HCT116 (cell line): ENCODE results near the gene ZNF804B. TPM values are rescaled to one million over a fixed set of nuclear protein-coding genes. Genes with fewer than 3 reads are reported as not detected.

Experiments
- ATAC-seq: fragments of 200-7000 bp; cut with Tn5 transposase; 2 replicates; pipeline ENCODE4 v1.9.1; 2020; ENCODE audit warnings: mild to moderate bottlenecking, moderate library complexity
- BruUV-seq: library from RNA; stranded (reverse); fragments of 400-500 nt; replicated peaks from 2 replicates; lab custom pipeline; 2021; lab: Mats Ljungman, UMichigan
- CTCF ChIA-PET: fragments of 300-600 bp; sonication (Branson Sonifier 250); formaldehyde crosslinking; loops from one replicate; lab custom pipeline; 2021; ENCODE audit warnings: antibody characterized with exemption; lab: Charles Lee
- POLR2A ChIA-PET: fragments of 300-600, 350-600 bp; sonication (Branson Sonifier 250); formaldehyde crosslinking; loops from one replicate; lab custom pipeline; 2021; ENCODE audit warnings: antibody characterized with exemption; lab: Charles Lee
- RAD21 ChIA-PET, 2 experiments: fragments of 300-600 bp; sonication (Branson Sonifier 250); formaldehyde crosslinking; loops; one replicate each; lab custom pipeline; 2023; ENCODE audit warnings: low total read pairs in 2 of 2; ENCODE audit not compliant: uncharacterized antibody in 2 of 2, unreplicated experiment in 2 of 2, low non-redundant PET in 1 of 2; lab: Charles Lee
- DNase-seq: peaks from one replicate; pipeline ENCODE4 v3.0.0-alpha.2; 2010; ENCODE audit warnings: low read depth, low spot score
- H2AFZ ChIP-seq: fragments of 200-600 bp; shearing (Covaris generic), sonication (generic); 2 replicates; pipeline ENCODE4 v1.6.1; 2017; ENCODE audit warnings: low read depth, mixed run types, mixed read lengths, antibody characterized with exemption, low read length; ENCODE audit not compliant: poor library complexity, severe bottlenecking
- H3K27ac ChIP-seq: 2 replicates; pipeline ENCODE4 v1.5.1; 2012; ENCODE audit warnings: low read depth, low read length
- H3K27me3 ChIP-seq: fragments of 200-600 bp; sonication (generic); 2 replicates; pipeline ENCODE4 v1.6.1; 2016; ENCODE audit warnings: mixed run types, low read length, mixed read lengths; ENCODE audit not compliant: insufficient read depth
- H3K36me3 ChIP-seq, 2 experiments: fragments of 200-500 bp in 1 of 2; fragments of 200-600 bp in 1 of 2; sonication (Bioruptor generic) in 1 of 2; sonication (generic) in 1 of 2; 2 replicates each; pipeline versions ENCODE4 v1.5.1 to v1.6.1; 2014 to 2016; ENCODE audit warnings: low read length in 2 of 2, inconsistent platforms in 1 of 2, mixed read lengths in 1 of 2, mixed run types in 1 of 2; ENCODE audit not compliant: insufficient read depth in 2 of 2, control insufficient read depth in 1 of 2
- H3K4me1 ChIP-seq, 2 experiments: fragments of 200-600 bp in 1 of 2; sonication (generic) in 1 of 2; 2 replicates each; pipeline versions ENCODE4 v1.5.1 to v1.6.1; 2012 to 2017; ENCODE audit warnings: low read length in 2 of 2, inconsistent platforms in 1 of 2, mild to moderate bottlenecking in 1 of 2, mixed read lengths in 1 of 2, mixed run types in 1 of 2, moderate library complexity in 1 of 2; ENCODE audit not compliant: insufficient read depth in 2 of 2, control insufficient read depth in 1 of 2
- H3K4me2 ChIP-seq: fragments of 200-600 bp; sonication (generic); 2 replicates; pipeline ENCODE4 v1.6.1; 2017; ENCODE audit warnings: mixed run types, low read length, mixed read lengths
- H3K4me3 ChIP-seq, 2 experiments: fragments of 200-600 bp in 1 of 2; sonication (generic) in 1 of 2; replicated peaks in 1 of 2; 2 replicates each; pipeline ENCODE4 v1.5.1; 2011 to 2016; ENCODE audit warnings: low read length in 2 of 2, control low read depth in 1 of 2, low read depth in 1 of 2, mild to moderate bottlenecking in 1 of 2, mixed read lengths in 1 of 2, mixed run types in 1 of 2
- H3K79me2 ChIP-seq: fragments of 200-600 bp; sonication (generic); 2 replicates; pipeline ENCODE4 v1.6.1; 2017; ENCODE audit warnings: mild to moderate bottlenecking, mixed run types, low read length, moderate library complexity, mixed read lengths; ENCODE audit not compliant: insufficient read depth
- H3K9ac ChIP-seq: fragments of 200-600 bp; sonication (generic); 2 replicates; pipeline ENCODE4 v1.6.1; 2016; ENCODE audit warnings: low read length, mixed read lengths
- H3K9me2 ChIP-seq: fragments of 200-600 bp; sonication (generic), shearing (Covaris generic); 2 replicates; pipeline ENCODE4 v1.6.1; 2017; ENCODE audit warnings: mixed run types, mild to moderate bottlenecking, moderate library complexity; ENCODE audit not compliant: insufficient read depth
- H3K9me3 ChIP-seq, 2 experiments: fragments of 200-500 bp in 1 of 2; fragments of 200-600 bp in 1 of 2; sonication (Bioruptor generic) in 1 of 2; sonication (generic) in 1 of 2; 2 replicates each; pipeline ENCODE4 v1.6.1; 2014 to 2017; ENCODE audit warnings: low read length in 2 of 2, mixed read lengths in 2 of 2, inconsistent platforms in 1 of 2, low read depth in 1 of 2, mild to moderate bottlenecking in 1 of 2, mixed run types in 1 of 2, moderate library complexity in 1 of 2; ENCODE audit not compliant: control insufficient read depth in 1 of 2, insufficient read depth in 1 of 2
- H4K20me1 ChIP-seq: fragments of 200-600 bp; sonication (generic), shearing (Covaris generic); 2 replicates; pipeline ENCODE4 v1.6.1; 2017; ENCODE audit warnings: mixed run types, mild to moderate bottlenecking, moderate library complexity; ENCODE audit not compliant: insufficient read depth
- CBX3 ChIP-seq: IDR thresholded peaks from 2 replicates; pipeline ENCODE4 v1.6.1; 2012; ENCODE audit warnings: low read depth
- FOSL1 ChIP-seq: IDR thresholded peaks from 2 replicates; pipeline ENCODE4 v1.6.1; 2012; ENCODE audit warnings: low read depth
- intact Hi-C: fragments of 100-400 bp; cut with micrococcal nuclease; formaldehyde crosslinking; loops from 2 replicates; pipeline ENCODE4 v1.10.0; 2022
- total RNA-seq: library from RNA; stranded (reverse); gene quantifications from one replicate; pipeline ENCODE4 v1.2.1, GENCODE V29; 2021; ENCODE audit not compliant: unreplicated experiment
- TF ChIP-seq, protein P1 (sequence below), 3 experiments: fragments of 200-600 bp in 1 of 3; sonication (generic) in 1 of 3; IDR thresholded peaks in 2 of 3; conservative IDR thresholded peaks in 1 of 3; 2 replicates each; pipeline ENCODE4 v1.5.1; 2012 to 2017; ENCODE audit warnings: low read depth in 2 of 3, low read length in 2 of 3, antibody characterized with exemption in 1 of 3, borderline replicate concordance in 1 of 3, control low read depth in 1 of 3, mild to moderate bottlenecking in 1 of 3, mixed read lengths in 1 of 3, mixed run types in 1 of 3, moderate library complexity in 1 of 3; ENCODE audit not compliant: insufficient read depth in 1 of 3

The ZNF804B gene
- total RNA-seq, 1 experiment from 2014 or later: not detected

- Histone ChIP-seq H3K4me1 (no peaks in the 10 kb centered on the region), H3K27me3 (no peaks in the 10 kb centered on the region), H3K79me2 (no peaks in the 10 kb centered on the region), H3K36me3 (no peaks in the 10 kb centered on the region), H3K4me2 (no peak overlapping the region), H3K9me3 (no peaks in the 10 kb centered on the region; a peak in 2 of 4 replicates), H3K9ac (no peak overlapping the region), H4K20me1 (no peaks in the 10 kb centered on the region), H3K27ac (no peak overlapping the region), H3K4me3 (no peak overlapping the region), H3K9me2 (no peaks in the 10 kb centered on the region), H2AFZ (no peak overlapping the region)
- DNase-seq (no peak), ATAC-seq (no peak)
- ChIA-PET RAD21 (no interaction called here), POLR2A (no interaction called here), CTCF (no interaction called here)
- intact Hi-C loops: no loop called here
- TF ChIP-seq CBX3: no peak
- TF ChIP-seq FOSL1: no peak
- no TSS peak for BruUV-seq
These were observed 281.7 kb downstream of the ZNF804B start for GRCh38 chr7:89041240-89041639.

GRCh38 chr7:89042940-89043339 lies 283.4 kb downstream of the ZNF804B start:
- H3K27me3 ChIP-seq: no peaks in the 10 kb centered on the region
- H3K36me3 ChIP-seq: no peaks in the 10 kb centered on the region
- no peak overlapping the region for H2AFZ ChIP-seq
- H3K4me1 ChIP-seq: no peaks in the 10 kb centered on the region
- no peaks in the 10 kb centered on the region for H3K9me2 ChIP-seq
- H3K27ac ChIP-seq: no peak overlapping the region
- intact Hi-C loops: no loop called here
- no TSS peak for BruUV-seq
- H3K9me3 ChIP-seq: no peaks in the 10 kb centered on the region; a peak in 2 of 4 replicates
- ChIA-PET POLR2A (no interaction called here), RAD21 (no interaction called here), CTCF (no interaction called here)
- H3K9ac ChIP-seq: no peak overlapping the region
- H4K20me1 ChIP-seq: no peaks in the 10 kb centered on the region
- DNase-seq (no peak), ATAC-seq (no peak)
- TF ChIP-seq, protein P1, sequence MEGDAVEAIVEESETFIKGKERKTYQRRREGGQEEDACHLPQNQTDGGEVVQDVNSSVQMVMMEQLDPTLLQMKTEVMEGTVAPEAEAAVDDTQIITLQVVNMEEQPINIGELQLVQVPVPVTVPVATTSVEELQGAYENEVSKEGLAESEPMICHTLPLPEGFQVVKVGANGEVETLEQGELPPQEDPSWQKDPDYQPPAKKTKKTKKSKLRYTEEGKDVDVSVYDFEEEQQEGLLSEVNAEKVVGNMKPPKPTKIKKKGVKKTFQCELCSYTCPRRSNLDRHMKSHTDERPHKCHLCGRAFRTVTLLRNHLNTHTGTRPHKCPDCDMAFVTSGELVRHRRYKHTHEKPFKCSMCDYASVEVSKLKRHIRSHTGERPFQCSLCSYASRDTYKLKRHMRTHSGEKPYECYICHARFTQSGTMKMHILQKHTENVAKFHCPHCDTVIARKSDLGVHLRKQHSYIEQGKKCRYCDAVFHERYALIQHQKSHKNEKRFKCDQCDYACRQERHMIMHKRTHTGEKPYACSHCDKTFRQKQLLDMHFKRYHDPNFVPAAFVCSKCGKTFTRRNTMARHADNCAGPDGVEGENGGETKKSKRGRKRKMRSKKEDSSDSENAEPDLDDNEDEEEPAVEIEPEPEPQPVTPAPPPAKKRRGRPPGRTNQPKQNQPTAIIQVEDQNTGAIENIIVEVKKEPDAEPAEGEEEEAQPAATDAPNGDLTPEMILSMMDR (IDR thresholded peaks at IDR 0.05 in 2 of 3, conservative IDR thresholded peaks at IDR 0.05 in 1 of 3; ENCODE audit: borderline replicate concordance in 1 of 3, insufficient read depth in 1 of 3, low read depth in 2 of 3, low read length in 2 of 3): no peak
- H3K4me2 ChIP-seq: no peak overlapping the region
- H3K79me2 ChIP-seq: no peaks in the 10 kb centered on the region
- no peak overlapping the region for H3K4me3 ChIP-seq
